ENCODE data around the gene CALML6. TPM values are rescaled to one million over a fixed set of nuclear protein-coding genes. Genes with fewer than 3 reads are reported as not detected.
A peak's percentile ranks its signal among the peaks of the same experiment; 100 is the strongest.

The CALML6 gene
- total RNA-seq, 6 experiments from 2014 or later = 0.11 to 0.95 (median 0.48) TPM; not detected in 1

GRCh38 chr1:1874901-1875300, 40.2 kb upstream of the CALML6 start:
- DNase-seq = no peak
- no peak for TF ChIP-seq CTCF (IDR thresholded peaks at IDR 0.05)
- peaks cover 4% of the 10 kb centered on the region for H3K27me3 Mint-ChIP-seq (ENCODE audit: insufficient read depth)
- peaks cover 67% of the 10 kb centered on the region for H3K4me1 Mint-ChIP-seq (ENCODE audit: low read depth)
- no peak overlapping the region for H3K4me3 Mint-ChIP-seq
- no peaks in the 10 kb centered on the region for H3K9me3 Mint-ChIP-seq
- no peak overlapping the region for H3K27ac Mint-ChIP-seq
- H3K36me3 Mint-ChIP-seq (ENCODE audit: low read depth) = peaks cover 47% of the 10 kb centered on the region

DNA sequence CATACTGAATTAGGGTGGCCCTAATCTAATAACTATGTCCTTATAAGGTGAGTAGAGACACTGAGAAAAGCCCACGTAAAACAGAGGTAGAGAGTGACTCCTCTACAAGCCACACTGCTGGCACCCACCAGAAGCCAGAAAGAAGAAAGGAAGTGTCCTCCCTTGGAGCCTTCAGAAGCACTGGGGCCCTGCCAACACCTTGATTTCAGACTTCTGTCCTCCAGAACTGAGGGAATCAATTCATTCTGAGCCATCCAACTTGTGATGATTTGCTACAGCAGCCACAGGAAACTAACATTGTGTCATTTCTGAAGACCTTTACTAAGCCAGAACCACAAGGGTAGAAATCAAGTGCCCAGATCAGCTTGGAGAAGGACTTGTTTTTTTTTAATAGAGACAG, 39.1 kb upstream of the CALML6 start:
- no peak for DNase-seq
- Mint-ChIP-seq H3K4me3 (peak overlapping the region; percentile 55), H3K4me1 (ENCODE audit: low read depth) (peaks cover 63% of the 10 kb centered on the region), H3K36me3 (ENCODE audit: low read depth) (peaks cover 44% of the 10 kb centered on the region), H3K27me3 (ENCODE audit: insufficient read depth) (peaks cover 4% of the 10 kb centered on the region), H3K27ac (peak overlapping the region; percentile 77), H3K9me3 (no peaks in the 10 kb centered on the region)
- no peak for TF ChIP-seq CTCF (IDR thresholded peaks at IDR 0.05)

GRCh38 chr1:1876335-1876930, 38.6 kb upstream of the CALML6 start:
- Mint-ChIP-seq H3K9me3 (no peaks in the 10 kb centered on the region), H3K4me3 (peak overlapping the region; percentile 55), H3K27ac (peak overlapping the region; percentile 77), H3K27me3 (ENCODE audit: insufficient read depth) (peaks cover 4% of the 10 kb centered on the region), H3K4me1 (ENCODE audit: low read depth) (peaks cover 63% of the 10 kb centered on the region), H3K36me3 (ENCODE audit: low read depth) (peaks cover 39% of the 10 kb centered on the region)
- no peak for TF ChIP-seq CTCF (IDR thresholded peaks at IDR 0.05)
- DNase-seq = peak; percentile 63

GRCh38 chr1:1877865-1878436, 37.1 kb upstream of the CALML6 start:
- Mint-ChIP-seq H3K27ac (peak overlapping the region; percentile 32), H3K4me1 (ENCODE audit: low read depth) (peaks cover 63% of the 10 kb centered on the region), H3K9me3 (no peaks in the 10 kb centered on the region), H3K4me3 (no peak overlapping the region; the same call in 1 of the 2 replicates), H3K27me3 (ENCODE audit: insufficient read depth) (peaks cover 4% of the 10 kb centered on the region), H3K36me3 (ENCODE audit: low read depth) (peaks cover 25% of the 10 kb centered on the region)
- no peak for DNase-seq
- TF ChIP-seq CTCF (IDR thresholded peaks at IDR 0.05) = no peak

DNA sequence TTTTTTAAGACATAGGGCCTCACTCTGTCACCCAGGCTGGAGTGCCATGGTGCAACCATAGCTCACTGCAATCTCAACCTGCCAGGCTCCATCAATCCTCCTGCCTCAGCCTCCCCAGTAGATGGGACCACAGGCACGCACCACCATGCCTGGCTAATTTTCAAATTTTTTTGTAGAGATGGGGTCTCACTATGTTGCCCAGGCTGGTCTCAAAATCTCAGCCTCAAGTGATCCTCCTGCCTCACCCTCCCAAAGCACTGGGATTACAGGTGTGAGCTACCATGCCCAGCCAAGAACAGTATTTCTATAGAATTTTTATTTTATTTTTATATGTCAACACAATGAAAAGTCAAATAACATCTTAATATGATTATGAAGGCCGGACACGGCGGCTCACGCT, 35.1 kb upstream of the CALML6 start:
- TF ChIP-seq CTCF (IDR thresholded peaks at IDR 0.05) = no peak
- H3K36me3 Mint-ChIP-seq (ENCODE audit: low read depth) = peaks cover 22% of the 10 kb centered on the region
- H3K4me3 Mint-ChIP-seq = no peak overlapping the region
- peaks cover 4% of the 10 kb centered on the region for H3K27me3 Mint-ChIP-seq (ENCODE audit: insufficient read depth)
- DNase-seq = no peak
- H3K4me1 Mint-ChIP-seq (ENCODE audit: low read depth) = peaks cover 75% of the 10 kb centered on the region
- no peaks in the 10 kb centered on the region for H3K9me3 Mint-ChIP-seq
- no peak overlapping the region for H3K27ac Mint-ChIP-seq
